ENCODE data around the gene CARMIL1. TPM values are rescaled to one million over a fixed set of nuclear protein-coding genes. Genes with fewer than 3 reads are reported as not detected.

Gene CARMIL1
- total and polyA plus RNA-seq, 2 of the 8 experiments (the other 6 are each of a cell fraction or from before 2014, with no cell fraction given) = 20.3 to 40.4 TPM

DNA sequence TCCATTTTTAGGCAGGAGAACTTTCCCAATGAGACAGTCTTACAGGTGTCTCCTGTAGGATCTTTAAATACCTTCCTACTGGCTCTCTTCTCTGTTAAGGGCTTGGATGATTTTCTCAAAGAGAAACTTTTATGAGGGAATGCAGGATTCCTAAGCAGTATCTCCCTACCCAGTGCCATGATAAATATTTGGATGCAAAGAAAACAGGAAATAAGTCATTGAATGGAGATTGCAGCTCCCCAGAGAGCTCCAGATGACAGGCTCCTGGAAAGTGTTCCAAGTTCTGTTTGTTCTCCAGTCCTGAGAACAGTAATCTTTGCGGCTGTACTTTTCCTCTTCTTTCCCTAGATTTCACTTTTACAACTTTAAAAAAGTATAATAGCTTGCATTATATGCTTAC is 370.4 kb downstream of the CARMIL1 start (continued):
- TF ChIP-seq CHD7 (IDR thresholded peaks at IDR 0.05; ENCODE audit: insufficient replicate concordance, low read length) (no peak), JUND (IDR thresholded peaks at IDR 0.05; ENCODE audit: low read length) (no peak), RAD21 (IDR thresholded peaks at IDR 0.05 in 1 of 2, conservative IDR thresholded peaks at IDR 0.05 in 1 of 2; ENCODE audit: low read depth in 2 of 2, low read length in 2 of 2) (no peak), KDM5A (IDR thresholded peaks at IDR 0.05; ENCODE audit: low read length) (no peak), SP2 (IDR thresholded peaks at IDR 0.05; ENCODE audit: low read length) (no peak), SP1 (IDR thresholded peaks at IDR 0.05; ENCODE audit: low read depth, low read length) (no peak), GTF2F1 (IDR thresholded peaks at IDR 0.05; ENCODE audit: borderline replicate concordance, low read depth, low read length) (no peak), POLR2A (IDR thresholded peaks at IDR 0.05; ENCODE audit: control extremely low read depth in 1 of 2, low read depth in 2 of 2, low read length in 2 of 2) (no peak)
- TF ChIP-seq, protein P1, sequence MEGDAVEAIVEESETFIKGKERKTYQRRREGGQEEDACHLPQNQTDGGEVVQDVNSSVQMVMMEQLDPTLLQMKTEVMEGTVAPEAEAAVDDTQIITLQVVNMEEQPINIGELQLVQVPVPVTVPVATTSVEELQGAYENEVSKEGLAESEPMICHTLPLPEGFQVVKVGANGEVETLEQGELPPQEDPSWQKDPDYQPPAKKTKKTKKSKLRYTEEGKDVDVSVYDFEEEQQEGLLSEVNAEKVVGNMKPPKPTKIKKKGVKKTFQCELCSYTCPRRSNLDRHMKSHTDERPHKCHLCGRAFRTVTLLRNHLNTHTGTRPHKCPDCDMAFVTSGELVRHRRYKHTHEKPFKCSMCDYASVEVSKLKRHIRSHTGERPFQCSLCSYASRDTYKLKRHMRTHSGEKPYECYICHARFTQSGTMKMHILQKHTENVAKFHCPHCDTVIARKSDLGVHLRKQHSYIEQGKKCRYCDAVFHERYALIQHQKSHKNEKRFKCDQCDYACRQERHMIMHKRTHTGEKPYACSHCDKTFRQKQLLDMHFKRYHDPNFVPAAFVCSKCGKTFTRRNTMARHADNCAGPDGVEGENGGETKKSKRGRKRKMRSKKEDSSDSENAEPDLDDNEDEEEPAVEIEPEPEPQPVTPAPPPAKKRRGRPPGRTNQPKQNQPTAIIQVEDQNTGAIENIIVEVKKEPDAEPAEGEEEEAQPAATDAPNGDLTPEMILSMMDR (IDR thresholded peaks at IDR 0.05; ENCODE audit: control extremely low read depth in 1 of 3, insufficient read depth in 1 of 3, low read depth in 1 of 3, low read length in 3 of 3) = no peak

Measured in H1 (cell line).